SKM-1 (cell line): Measurements from ENCODE around the gene DAGLA.

ENCODE experiments used
- DNase-seq: peaks from one replicate; lab custom pipeline; 2025; ENCODE audit not compliant: unreplicated experiment; lab: John Stamatoyannopoulos, UW

Gene DAGLA

GRCh38 chr11:61760946-61761345 is 80.8 kb downstream of the DAGLA start:
- DNase-seq: no peak

- DNase-seq: no peak
Observed at GRCh38 chr11:61761440-61762222, 81.4 kb downstream of the DAGLA start.

GRCh38 chr11:61762223-61762615 is 82.0 kb downstream of the DAGLA start:
- no peak for DNase-seq

DNA sequence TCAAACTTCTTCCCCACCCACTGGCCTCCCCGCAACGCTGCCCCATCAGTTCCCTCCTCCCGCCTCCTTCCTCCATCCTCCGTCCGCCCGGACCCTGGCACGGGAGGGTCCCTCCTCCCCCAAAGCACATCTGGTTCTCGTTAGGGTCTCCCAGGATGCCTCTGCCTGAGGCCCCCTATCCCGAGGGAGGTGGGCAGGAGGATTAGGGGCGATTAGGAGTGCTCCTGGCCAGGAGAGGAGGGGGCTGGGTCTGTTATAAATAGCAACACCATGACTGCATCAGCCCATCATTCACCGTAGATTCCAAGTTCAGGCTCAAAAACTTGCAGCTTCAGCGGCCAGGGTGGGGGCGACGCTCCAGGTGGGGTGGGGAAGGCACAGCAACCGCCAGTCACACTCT is 82.6 kb downstream of the DAGLA start:
- no peak for DNase-seq

GRCh38 chr11:61763930-61764605 is 83.9 kb downstream of the DAGLA start:
- no peak for DNase-seq

DNA sequence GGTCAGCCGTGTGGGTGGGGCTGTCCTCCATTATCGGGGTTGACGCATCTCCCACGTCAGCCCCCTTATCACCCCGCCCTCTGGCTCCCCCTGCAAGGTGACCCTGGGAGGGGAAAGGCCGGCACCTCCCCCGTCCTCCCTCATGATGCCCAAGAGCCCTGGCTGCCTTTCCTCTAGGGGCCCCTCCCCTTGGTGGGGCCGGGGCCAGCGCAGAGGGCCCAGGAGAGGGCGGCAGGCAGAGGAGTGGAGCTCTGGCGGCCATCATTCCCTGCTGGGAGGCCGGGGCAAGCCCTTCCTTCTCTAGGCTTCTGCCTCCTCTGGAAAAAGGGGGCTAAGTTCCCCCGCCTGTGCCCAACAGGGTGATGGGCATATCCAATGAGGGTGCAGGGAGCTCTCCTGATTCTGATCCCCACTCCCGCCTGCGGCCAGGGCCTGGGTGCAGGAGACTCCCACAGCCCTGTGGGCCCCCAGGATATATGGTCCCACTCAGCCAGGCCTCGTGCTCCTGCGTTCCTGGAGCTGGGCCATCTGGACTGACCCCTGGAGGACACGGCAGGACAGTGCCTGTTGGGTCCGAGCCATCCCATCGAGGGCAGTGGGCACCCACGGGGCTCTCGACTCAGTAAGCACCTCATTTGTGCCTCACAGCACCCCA is 84.5 kb downstream of the DAGLA start:
- no peak for DNase-seq

GRCh38 chr11:61765550-61766253 is 85.5 kb downstream of the DAGLA start:
- DNase-seq: no peak

DNA sequence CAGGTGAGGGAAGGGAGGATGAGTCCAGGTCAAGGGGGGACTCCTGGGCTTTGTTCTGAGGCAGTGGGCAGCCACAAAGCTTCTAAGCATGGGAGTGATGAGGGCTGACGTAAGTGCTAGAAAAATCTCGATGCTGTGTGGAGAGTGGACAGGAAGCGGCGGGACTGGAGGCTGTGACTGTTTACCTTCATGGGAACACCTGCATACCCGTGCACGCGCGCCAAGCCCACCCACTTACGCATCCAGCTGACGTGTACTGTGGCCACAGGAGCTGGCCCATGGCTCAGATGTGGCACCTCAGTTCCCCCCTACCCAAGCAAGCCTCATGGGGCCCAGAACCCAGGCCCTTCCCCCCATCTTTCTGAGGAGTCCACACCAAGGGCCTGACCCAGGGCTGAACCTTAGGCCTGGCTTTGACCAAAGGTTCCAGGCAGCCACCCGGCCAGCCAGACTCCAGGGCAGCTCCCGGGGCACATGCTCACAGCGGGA is 86.2 kb downstream of the DAGLA start:
- DNase-seq: no peak

DNA sequence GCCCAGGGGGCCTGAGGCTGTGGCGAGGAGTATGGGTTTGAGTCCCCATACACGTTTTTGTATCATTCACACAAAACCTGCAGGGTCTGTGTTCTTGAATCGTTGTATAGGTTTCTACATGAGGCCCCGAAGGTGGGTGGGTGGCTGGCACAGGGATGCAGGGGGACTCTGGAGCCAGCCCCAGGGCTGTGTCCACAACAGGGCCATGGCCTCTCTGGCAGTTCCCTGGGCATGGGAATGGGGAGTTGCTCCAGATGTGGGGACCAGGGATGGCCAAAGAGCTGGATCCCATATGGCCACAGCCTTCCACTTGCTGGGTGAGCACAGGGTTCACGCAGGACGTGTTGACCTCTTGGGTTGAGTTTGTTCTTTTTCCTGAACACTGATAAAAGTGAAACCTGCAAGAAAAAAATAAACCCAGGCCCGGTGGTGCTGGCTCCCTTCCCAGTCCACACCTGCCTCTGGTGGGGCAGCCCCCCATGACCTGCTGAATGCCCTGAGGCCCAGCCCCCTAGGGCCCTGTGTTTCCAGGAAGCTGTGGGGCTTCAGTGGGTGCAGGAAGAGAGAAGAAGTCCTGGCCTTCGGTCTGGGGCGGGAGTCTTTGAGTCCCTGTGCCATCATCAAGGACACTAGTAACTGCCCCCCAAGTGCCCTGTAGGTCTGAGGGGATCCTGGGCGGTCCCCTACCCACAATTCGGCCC is 88.3 kb downstream of the DAGLA start:
- DNase-seq: no peak

- no peak for DNase-seq
Observed at GRCh38 chr11:61769169-61769920, 89.2 kb downstream of the DAGLA start.

GRCh38 chr11:61769946-61770683 is 89.9 kb downstream of the DAGLA start:
- DNase-seq: no peak

- no peak for DNase-seq
Observed at GRCh38 chr11:61771195-61771894, 91.2 kb downstream of the DAGLA start.

- no peak for DNase-seq
Observed at GRCh38 chr11:61771985-61772455, 91.8 kb downstream of the DAGLA start.

GRCh38 chr11:61773356-61773755 is 93.2 kb downstream of the DAGLA start:
- no peak for DNase-seq

GRCh38 chr11:61773809-61774208 is 93.6 kb downstream of the DAGLA start:
- no peak for DNase-seq

DNA sequence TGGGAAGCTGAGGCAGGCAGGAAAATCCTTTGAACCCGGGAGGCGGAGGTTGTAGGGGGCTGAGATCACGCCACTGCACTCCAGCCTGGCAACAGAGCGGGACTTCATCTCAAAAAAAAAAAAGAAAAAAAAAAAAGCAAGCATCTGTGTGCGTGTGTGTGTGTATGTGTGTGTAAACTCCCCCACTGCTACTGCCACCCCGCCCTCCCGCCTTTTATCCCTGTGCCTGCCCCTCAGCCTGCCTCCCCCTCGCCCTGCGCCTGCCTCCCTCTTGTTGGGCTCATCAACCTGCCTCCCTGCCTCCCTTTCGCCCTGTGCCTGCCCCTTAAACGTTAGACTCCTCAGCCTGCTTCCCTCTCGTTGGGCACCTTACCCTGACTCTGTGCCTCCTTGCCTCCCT is 94.2 kb downstream of the DAGLA start:
- DNase-seq: no peak

- no peak for DNase-seq
Observed at GRCh38 chr11:61775106-61775505, 94.9 kb downstream of the DAGLA start.
